Peyer's patch (tissue), 4 donors: ENCODE data around the gene ADAMTS12. TPM values are rescaled to one million over a fixed set of nuclear protein-coding genes. Genes with fewer than 3 reads are reported as not detected.

ENCODE experiments used
- DNase-seq, 3 donors: peaks; one replicate each; pipeline ENCODE4 v3.0.0-alpha.2; 2017 to 2019
- H3K27ac ChIP-seq, 4 donors: fragments of 200-600 bp; sonication (generic); one replicate each; pipeline ENCODE4 v1.5.1; 2016 to 2019
- H3K27me3 ChIP-seq, 2 donors: fragments of 200-600 bp; sonication (generic); one replicate each; pipeline ENCODE4 v1.5.1; 2019
- H3K36me3 ChIP-seq, 3 donors: fragments of 200-600 bp; sonication (generic); one replicate each; pipeline ENCODE4 v1.5.1; 2016 to 2019
- H3K4me1 ChIP-seq, 4 donors: fragments of 200-600 bp; sonication (generic); one replicate each; pipeline ENCODE4 v1.5.1; 2016 to 2019
- H3K4me3 ChIP-seq, 4 donors: fragments of 200-600 bp; sonication (generic); 1 replicate in 3 of 4; 2 replicates in 1 of 4; pipeline ENCODE4 v1.5.1; 2016 to 2019; ENCODE audit warnings: mild to moderate bottlenecking in 1 of 4
- H3K9me3 ChIP-seq, 4 donors: fragments of 200-600 bp; sonication (generic); one replicate each; pipeline ENCODE4 v1.5.1; 2016 to 2019; ENCODE audit warnings: mild to moderate bottlenecking in 1 of 4
- POLR2A ChIP-seq, 2 donors: fragments of 450-650 bp; IDR thresholded peaks; one replicate each; pipeline ENCODE4 v1.5.1; 2017; ENCODE audit warnings: antibody characterized with exemption in 2 of 2, mild to moderate bottlenecking in 2 of 2, moderate library complexity in 2 of 2
- total RNA-seq, 4 donors: library from RNA; depleted of rRNA; stranded (reverse); fragments of >200 nt; gene quantifications; one replicate each; pipeline ENCODE4 v1.1.0, GENCODE V29; 2016
- TF ChIP-seq, protein P1 (sequence below), 6 experiments: fragments of 450-650 bp in 4 of 6; fragments of 200-600 bp in 2 of 6; sonication (generic) in 1 of 6; IDR thresholded peaks; one replicate each; pipeline ENCODE4 v1.5.1; 2017 to 2019; ENCODE audit warnings: antibody characterized with exemption in 6 of 6, mild to moderate bottlenecking in 3 of 6, moderate library complexity in 1 of 6

ADAMTS12 gene
- total RNA-seq, 4 donors from 2014 or later: 0.53 to 11.6 (median 1.3) TPM

DNA sequence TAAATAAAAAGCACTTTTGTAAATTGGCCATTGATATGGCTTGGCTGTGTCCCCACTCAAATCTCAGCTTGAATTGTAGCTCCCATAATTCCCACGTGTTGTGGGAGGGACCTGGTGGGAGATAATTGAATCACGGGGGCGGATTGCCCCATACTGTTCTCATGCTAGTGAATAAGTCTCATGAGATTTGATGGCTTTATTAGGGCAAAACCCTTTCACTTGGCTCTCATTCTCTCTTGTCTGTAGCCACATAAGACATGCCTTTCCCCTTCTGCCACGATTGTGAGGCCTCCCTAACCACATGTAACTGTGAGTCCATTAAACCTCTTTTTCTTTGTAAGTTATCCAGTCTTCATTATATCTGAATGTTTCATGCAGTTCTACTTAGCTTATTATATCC is 297.8 kb downstream of the ADAMTS12 start:
- TF ChIP-seq, protein P1, sequence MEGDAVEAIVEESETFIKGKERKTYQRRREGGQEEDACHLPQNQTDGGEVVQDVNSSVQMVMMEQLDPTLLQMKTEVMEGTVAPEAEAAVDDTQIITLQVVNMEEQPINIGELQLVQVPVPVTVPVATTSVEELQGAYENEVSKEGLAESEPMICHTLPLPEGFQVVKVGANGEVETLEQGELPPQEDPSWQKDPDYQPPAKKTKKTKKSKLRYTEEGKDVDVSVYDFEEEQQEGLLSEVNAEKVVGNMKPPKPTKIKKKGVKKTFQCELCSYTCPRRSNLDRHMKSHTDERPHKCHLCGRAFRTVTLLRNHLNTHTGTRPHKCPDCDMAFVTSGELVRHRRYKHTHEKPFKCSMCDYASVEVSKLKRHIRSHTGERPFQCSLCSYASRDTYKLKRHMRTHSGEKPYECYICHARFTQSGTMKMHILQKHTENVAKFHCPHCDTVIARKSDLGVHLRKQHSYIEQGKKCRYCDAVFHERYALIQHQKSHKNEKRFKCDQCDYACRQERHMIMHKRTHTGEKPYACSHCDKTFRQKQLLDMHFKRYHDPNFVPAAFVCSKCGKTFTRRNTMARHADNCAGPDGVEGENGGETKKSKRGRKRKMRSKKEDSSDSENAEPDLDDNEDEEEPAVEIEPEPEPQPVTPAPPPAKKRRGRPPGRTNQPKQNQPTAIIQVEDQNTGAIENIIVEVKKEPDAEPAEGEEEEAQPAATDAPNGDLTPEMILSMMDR (IDR thresholded peaks at IDR 0.05): no peak
- no peak for TF ChIP-seq POLR2A (IDR thresholded peaks at IDR 0.05)
- no peak overlapping the region for H3K4me3 ChIP-seq

DNA sequence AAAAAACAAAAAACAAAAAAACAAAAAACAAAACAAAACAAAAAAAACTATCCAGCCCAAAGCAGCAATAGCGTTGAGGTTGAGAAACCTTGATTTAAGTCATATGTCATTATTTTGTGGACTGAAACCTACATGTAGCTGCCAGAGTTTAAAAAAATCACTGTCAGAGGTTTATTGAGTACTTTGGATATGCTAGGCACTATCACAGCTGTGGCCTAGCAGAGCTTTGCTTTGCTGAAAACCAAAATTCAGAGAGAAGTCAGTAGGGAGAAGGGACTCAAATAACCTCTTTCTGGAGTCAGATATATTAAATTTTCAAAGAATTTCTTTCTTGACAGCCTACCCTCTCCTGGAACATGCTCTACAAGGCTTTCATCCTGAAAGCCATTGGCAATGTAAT is 299.5 kb downstream of the ADAMTS12 start:
- no peak overlapping the region for H3K27ac ChIP-seq
- no peaks in the 10 kb centered on the region for H3K9me3 ChIP-seq
- H3K4me3 ChIP-seq: no peak overlapping the region
- H3K27me3 ChIP-seq: no peaks in the 10 kb centered on the region
- H3K36me3 ChIP-seq: no peaks in the 10 kb centered on the region
- no peaks in the 10 kb centered on the region for H3K4me1 ChIP-seq
- TF ChIP-seq, protein P1 (IDR thresholded peaks at IDR 0.05): no peak
- TF ChIP-seq POLR2A (IDR thresholded peaks at IDR 0.05): no peak
- no peak for DNase-seq

More for the DNA sequence above, 297.8 kb downstream of the ADAMTS12 start:
- Histone ChIP-seq H3K36me3 (no peaks in the 10 kb centered on the region), H3K4me1 (no peaks in the 10 kb centered on the region), H3K9me3 (no peaks in the 10 kb centered on the region), H3K27ac (no peak overlapping the region), H3K27me3 (no peaks in the 10 kb centered on the region)
- no peak for DNase-seq

DNA sequence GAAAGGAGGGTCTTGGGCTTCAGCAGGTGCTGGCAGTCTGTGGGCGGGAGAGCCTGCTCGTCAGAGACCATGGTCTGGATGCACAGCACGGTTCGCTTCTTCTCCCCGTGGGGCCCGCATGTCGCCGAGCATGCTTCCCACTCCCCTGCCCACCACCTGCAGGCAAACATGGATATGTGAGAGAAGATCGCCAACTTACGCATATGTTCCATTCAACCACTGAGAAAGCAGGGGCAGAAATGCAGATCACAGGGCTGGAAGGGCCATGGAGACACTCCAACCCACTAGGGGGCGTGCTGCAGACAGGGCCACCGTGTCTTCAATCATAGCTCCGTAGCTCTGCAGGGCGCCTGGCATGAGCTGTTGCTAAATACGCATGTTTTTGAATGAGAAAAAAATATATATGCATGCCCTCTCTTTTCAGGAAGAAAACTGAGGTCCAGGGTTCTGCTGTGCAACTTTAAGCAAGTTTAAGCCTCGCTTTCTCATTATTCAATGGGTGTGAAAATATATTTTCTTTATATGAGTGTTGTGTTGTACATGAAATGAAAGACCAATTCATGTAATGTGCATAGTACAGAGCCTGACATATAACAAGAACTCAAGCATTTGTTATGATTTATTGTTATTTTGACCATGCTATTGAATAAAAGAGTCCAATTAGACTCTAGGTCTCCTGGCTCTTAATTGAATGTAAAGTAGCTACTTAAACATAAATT is 303.0 kb downstream of the ADAMTS12 start:
- H3K9me3 ChIP-seq: no peaks in the 10 kb centered on the region
- no peak overlapping the region for H3K27ac ChIP-seq
- H3K4me3 ChIP-seq: no peak overlapping the region
- no peaks in the 10 kb centered on the region for H3K36me3 ChIP-seq
- no peaks in the 10 kb centered on the region for H3K27me3 ChIP-seq
- no peak for TF ChIP-seq POLR2A (IDR thresholded peaks at IDR 0.05)
- TF ChIP-seq, protein P1 (IDR thresholded peaks at IDR 0.05): peak in 4 of 6 experiments; percentile 15 to 41 (median 28)
- no peaks in the 10 kb centered on the region for H3K4me1 ChIP-seq
- peak in 2 of 3 donors; percentile 16 to 60 for DNase-seq

DNA sequence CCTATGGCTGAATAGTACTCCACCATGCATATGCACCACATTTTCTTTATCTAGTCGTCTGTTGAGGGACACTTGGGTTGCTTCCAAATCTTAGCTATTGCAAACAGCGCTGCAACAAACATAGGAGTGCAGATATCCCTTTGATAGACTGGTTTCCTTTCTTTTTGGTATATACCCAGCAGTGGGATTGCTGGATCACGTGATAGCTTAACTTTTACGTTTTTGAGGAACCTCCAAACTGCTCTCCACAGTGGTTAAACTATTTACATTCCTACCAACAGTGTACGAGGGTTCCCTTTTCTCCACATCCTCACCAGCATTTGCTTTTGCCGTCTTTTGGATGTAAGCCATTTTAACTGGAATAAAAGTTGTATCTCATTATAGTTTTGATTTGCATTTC is 308.5 kb downstream of the ADAMTS12 start:
- Histone ChIP-seq H3K27ac (no peak overlapping the region), H3K9me3 (no peaks in the 10 kb centered on the region), H3K4me1 (no peaks in the 10 kb centered on the region), H3K36me3 (no peaks in the 10 kb centered on the region), H3K4me3 (no peak overlapping the region), H3K27me3 (no peaks in the 10 kb centered on the region)
- no peak for DNase-seq
- TF ChIP-seq POLR2A (IDR thresholded peaks at IDR 0.05): no peak
- TF ChIP-seq, protein P1 (IDR thresholded peaks at IDR 0.05): no peak

DNA sequence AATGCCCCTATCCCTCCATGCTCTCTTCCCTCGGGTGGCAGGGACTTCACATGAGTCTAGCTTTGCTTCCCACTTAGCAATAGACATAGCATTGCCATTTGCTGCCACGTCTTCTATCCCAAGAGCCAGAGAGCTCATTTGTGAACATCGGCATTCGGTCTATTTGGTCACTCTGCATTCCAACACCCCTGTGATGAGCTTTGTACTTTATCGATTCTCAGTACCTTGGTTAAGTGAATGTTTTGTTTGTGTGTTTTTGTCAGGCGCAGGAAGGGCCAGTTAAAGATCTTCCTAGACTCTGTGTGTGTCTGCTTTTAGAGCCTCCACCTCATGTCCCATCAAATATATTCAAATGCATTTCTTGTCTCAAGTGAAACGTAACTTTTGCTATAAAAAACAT is 309.4 kb downstream of the ADAMTS12 start:
- Histone ChIP-seq H3K27me3 (no peaks in the 10 kb centered on the region), H3K36me3 (no peaks in the 10 kb centered on the region), H3K4me3 (no peak overlapping the region), H3K27ac (no peak overlapping the region), H3K4me1 (no peaks in the 10 kb centered on the region), H3K9me3 (no peaks in the 10 kb centered on the region)
- no peak for DNase-seq
- TF ChIP-seq POLR2A (IDR thresholded peaks at IDR 0.05): no peak
- TF ChIP-seq, protein P1 (IDR thresholded peaks at IDR 0.05): no peak
